ENCODE results near the gene SEMA6A. TPM values are rescaled to one million over a fixed set of nuclear protein-coding genes. Genes with fewer than 3 reads are reported as not detected.

Gene SEMA6A
- 100 to 1,000 TPM in 1 of 2 donors, 10 to 100 TPM in 1; 79.6 to 328 TPM for total RNA-seq
- polyA plus RNA-seq (2013, experiment 1 of 2): 73.8 TPM
- 61.4 TPM for polyA plus RNA-seq (2013, experiment 2 of 2)
- long read RNA-seq, experiment 1, full-length matches to known transcripts: 2 of 20 reads
- long read RNA-seq, experiment 1, partial matches to known transcripts: 1 of 20 reads
- long read RNA-seq, experiment 1, other reads (novel, unspliced or antisense): 17 of 20 reads
- long read RNA-seq, experiment 2, full-length matches to known transcripts: 59 of 110 reads
- long read RNA-seq, experiment 2, partial matches to known transcripts: 13 of 110 reads
- long read RNA-seq, experiment 2, other reads (novel, unspliced or antisense): 38 of 110 reads
- long read RNA-seq, experiment 3, full-length matches to known transcripts: 253 of 410 reads
- long read RNA-seq, experiment 3, partial matches to known transcripts: 50 of 410 reads
- long read RNA-seq, experiment 3, other reads (novel, unspliced or antisense): 107 of 410 reads
- long read RNA-seq, experiment 4, partial matches to known transcripts: 0 of 2 reads
- long read RNA-seq, experiment 4, other reads (novel, unspliced or antisense): 2 of 2 reads

DNA sequence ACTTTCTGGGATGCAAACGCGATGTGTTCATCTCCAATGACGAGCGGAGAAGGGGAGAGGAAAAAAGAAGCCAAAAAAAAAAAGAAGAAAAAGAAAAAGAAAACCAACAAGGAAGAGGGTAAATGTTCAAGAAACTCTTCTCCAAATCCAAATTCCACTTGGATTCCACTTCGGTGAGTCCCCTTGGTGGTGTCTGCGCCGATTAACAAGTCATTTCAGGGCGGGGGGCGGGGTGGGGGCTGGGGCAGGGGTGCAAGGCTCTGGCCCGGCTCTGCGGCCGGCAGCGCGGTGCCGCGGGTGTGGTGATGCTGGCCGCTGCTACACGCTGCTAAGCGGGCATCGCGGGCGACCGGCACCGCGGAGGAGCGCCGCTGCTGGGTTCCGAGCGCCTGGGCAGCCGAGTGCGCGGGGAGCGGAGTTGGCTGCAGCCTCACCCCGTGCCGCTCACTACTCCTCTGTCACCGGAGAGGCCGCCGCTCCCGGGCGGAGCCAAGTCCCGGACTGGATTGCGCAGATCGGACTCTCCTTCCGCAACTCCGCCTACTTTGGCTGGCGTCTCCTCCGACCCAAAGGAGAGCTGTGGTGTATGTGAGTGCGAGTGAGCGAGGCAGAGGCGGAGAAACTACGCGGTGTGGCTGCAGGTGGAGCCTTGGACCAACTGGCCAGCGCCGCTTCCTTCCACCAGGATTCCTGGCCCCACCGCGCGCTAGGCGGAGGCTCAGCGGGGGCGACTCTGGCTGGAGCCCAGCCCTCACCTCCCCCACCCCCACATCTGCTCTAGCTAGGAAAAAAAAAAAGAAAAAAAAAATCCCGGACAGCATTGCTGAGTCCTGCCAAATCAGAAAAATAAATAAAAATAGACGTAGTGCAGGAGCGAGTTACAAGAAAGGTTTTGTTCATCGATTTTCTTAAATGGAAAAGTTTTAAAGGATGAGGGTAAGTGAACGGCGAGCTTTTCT, at the start of gene SEMA6A:
Gene SEMA6A, minus strand, starts transcription at position 457 of the 959 bp plus-strand sequence. CDS start 69,879 bp downstream, outside the sequence.
- Histone ChIP-seq H3K27me3 (ENCODE audit: control insufficient read depth, insufficient read depth, low read length, poor library complexity, severe bottlenecking) (no peaks in the 10 kb centered on the region), H3K27ac (ENCODE audit: low read depth, low read length) (peak within 1 kb of the TSS; percentile 75), H3K36me3 (ENCODE audit: control insufficient read depth, insufficient read depth, low read length) (no peaks in the 10 kb centered on the region), H3K4me1 (ENCODE audit: control insufficient read depth, insufficient read depth, low read length) (no peaks in the 10 kb centered on the region), H3K9me3 (ENCODE audit: control insufficient read depth, low read length) (no peaks in the 10 kb centered on the region), H3K9ac (ENCODE audit: extremely low read depth, low read length, poor library complexity, severe bottlenecking) (peak within 1 kb of the TSS; percentile 72), H3K4me3 (ENCODE audit: low read length) (peak within 1 kb of the TSS; percentile 94)
- peak; percentile 99 for DNase-seq
- H3K27me3 Mint-ChIP-seq (ENCODE audit: insufficient read depth): no peaks in the 10 kb centered on the region
- TF ChIP-seq CTCF (conservative IDR thresholded peaks at IDR 0.05): peak; percentile 62
- WGBS, 2 experiments (ENCODE audit: insufficient coverage in 1 of 2, insufficient read length in 1 of 2): 0% methylated on average over 6 to 66 of the region's 66 CpGs
- H3K36me3 Mint-ChIP-seq (ENCODE audit: low read depth): peaks cover 17% of the 10 kb centered on the region
- H3K9me3 Mint-ChIP-seq: no peaks in the 10 kb centered on the region
- H3K27ac Mint-ChIP-seq: peak within 1 kb of the TSS; percentile 99
- peaks cover 28% of the 10 kb centered on the region for H3K4me1 Mint-ChIP-seq
- H3K4me3 Mint-ChIP-seq: peak within 1 kb of the TSS; percentile 100

GRCh38 chr5:116622375-116623050, 47.9 kb upstream of the SEMA6A start:
- WGBS, 2 experiments (ENCODE audit: insufficient coverage in 1 of 2, insufficient read length in 1 of 2): 94 to 96% methylated on average over 4 to 7 of the region's 7 CpGs
- H3K27me3 Mint-ChIP-seq (ENCODE audit: insufficient read depth): peaks cover 4% of the 10 kb centered on the region
- TF ChIP-seq CTCF (conservative IDR thresholded peaks at IDR 0.05): no peak

DNA sequence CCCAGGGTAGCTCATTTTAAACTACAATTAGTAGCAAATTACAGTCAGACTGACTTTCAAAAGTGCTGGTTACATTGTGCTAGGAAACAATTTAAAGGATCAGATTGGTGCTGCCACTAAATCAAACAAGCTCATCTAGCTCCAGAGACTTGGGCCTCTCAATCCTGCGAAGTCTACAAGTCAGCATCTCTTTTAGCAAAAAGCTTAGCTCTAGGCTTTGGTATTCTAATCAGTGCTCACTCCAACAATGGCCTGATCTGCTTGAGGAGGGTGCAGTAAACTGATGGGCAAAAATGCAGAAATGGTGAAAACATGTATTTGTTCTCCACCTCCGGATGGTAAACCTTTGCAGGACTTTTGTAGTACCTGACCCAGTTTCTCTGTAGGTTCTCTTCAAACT, 47.0 kb upstream of the SEMA6A start:
- WGBS, 2 experiments (ENCODE audit: insufficient coverage in 1 of 2, insufficient read length in 1 of 2): 83 to 94% methylated on average over 2 of the region's 2 CpGs
- no peaks in the 10 kb centered on the region for H3K9me3 Mint-ChIP-seq

More at GRCh38 chr5:116622375-116623050, 47.9 kb upstream of the SEMA6A start:
- Histone ChIP-seq H3K27ac (ENCODE audit: low read depth, low read length) (no peak overlapping the region), H3K36me3 (ENCODE audit: control insufficient read depth, insufficient read depth, low read length) (no peaks in the 10 kb centered on the region), H3K4me1 (ENCODE audit: control insufficient read depth, insufficient read depth, low read length) (no peaks in the 10 kb centered on the region), H3K9me3 (ENCODE audit: control insufficient read depth, low read length) (no peaks in the 10 kb centered on the region), H3K9ac (ENCODE audit: extremely low read depth, low read length, poor library complexity, severe bottlenecking) (no peak overlapping the region), H3K4me3 (ENCODE audit: low read length) (no peak overlapping the region), H3K27me3 (ENCODE audit: control insufficient read depth, insufficient read depth, low read length, poor library complexity, severe bottlenecking) (no peaks in the 10 kb centered on the region)
- DNase-seq: no peak
- H3K4me1 Mint-ChIP-seq: peaks cover 51% of the 10 kb centered on the region
- H3K4me3 Mint-ChIP-seq: no peak overlapping the region
- no peak overlapping the region for H3K27ac Mint-ChIP-seq
- no peaks in the 10 kb centered on the region for H3K36me3 Mint-ChIP-seq (ENCODE audit: low read depth)
- H3K9me3 Mint-ChIP-seq: no peaks in the 10 kb centered on the region

More for the DNA sequence above, 47.0 kb upstream of the SEMA6A start:
- Mint-ChIP-seq H3K4me1 (peaks cover 49% of the 10 kb centered on the region), H3K4me3 (no peak overlapping the region), H3K27me3 (ENCODE audit: insufficient read depth) (peaks cover 2% of the 10 kb centered on the region), H3K27ac (no peak overlapping the region), H3K36me3 (ENCODE audit: low read depth) (no peaks in the 10 kb centered on the region)
- Histone ChIP-seq H3K4me3 (ENCODE audit: low read length) (no peak overlapping the region), H3K9me3 (ENCODE audit: control insufficient read depth, low read length) (no peaks in the 10 kb centered on the region), H3K9ac (ENCODE audit: extremely low read depth, low read length, poor library complexity, severe bottlenecking) (no peak overlapping the region), H3K4me1 (ENCODE audit: control insufficient read depth, insufficient read depth, low read length) (no peaks in the 10 kb centered on the region), H3K27me3 (ENCODE audit: control insufficient read depth, insufficient read depth, low read length, poor library complexity, severe bottlenecking) (no peaks in the 10 kb centered on the region), H3K36me3 (ENCODE audit: control insufficient read depth, insufficient read depth, low read length) (no peaks in the 10 kb centered on the region), H3K27ac (ENCODE audit: low read depth, low read length) (no peak overlapping the region)
- DNase-seq: no peak
- TF ChIP-seq CTCF (conservative IDR thresholded peaks at IDR 0.05): no peak
